HG02763 (cell line): ENCODE results near the gene CASZ1.

Experiments
- ATAC-seq: cut with Tn5 transposase; IDR thresholded peaks from one replicate; pipeline ENCODE4 v1.9.1; 2021; ENCODE audit warnings: mild to moderate bottlenecking, moderate library complexity; ENCODE audit not compliant: unreplicated experiment

The CASZ1 gene

GRCh38 chr1:10674222-10674621, 122.2 kb downstream of the CASZ1 start:
- no peak for ATAC-seq

- ATAC-seq: no peak
These were observed 123.2 kb downstream of the CASZ1 start for GRCh38 chr1:10673109-10673711.

GRCh38 chr1:10672343-10673050, 123.9 kb downstream of the CASZ1 start:
- no peak for ATAC-seq

- no peak for ATAC-seq
These were observed 124.7 kb downstream of the CASZ1 start for GRCh38 chr1:10671622-10672342.

GRCh38 chr1:10671090-10671489, 125.4 kb downstream of the CASZ1 start:
- ATAC-seq: no peak

GRCh38 chr1:10670190-10670589, 126.3 kb downstream of the CASZ1 start:
- ATAC-seq: no peak

- ATAC-seq: no peak
These were observed 126.9 kb downstream of the CASZ1 start for GRCh38 chr1:10669570-10669969.

GRCh38 chr1:10667861-10668761, 128.3 kb downstream of the CASZ1 start:
- no peak for ATAC-seq

- ATAC-seq: no peak
These were observed 130.3 kb downstream of the CASZ1 start for GRCh38 chr1:10665930-10666850.

GRCh38 chr1:10665226-10665625, 131.2 kb downstream of the CASZ1 start:
- ATAC-seq: no peak

- ATAC-seq: no peak
These were observed 132.2 kb downstream of the CASZ1 start for GRCh38 chr1:10664251-10664650.

- ATAC-seq: no peak
These were observed 132.8 kb downstream of the CASZ1 start for GRCh38 chr1:10663678-10664035.

GRCh38 chr1:10662824-10663677, 133.4 kb downstream of the CASZ1 start:
- ATAC-seq: no peak

- no peak for ATAC-seq
These were observed 134.3 kb downstream of the CASZ1 start for GRCh38 chr1:10662090-10662688.

- ATAC-seq: no peak
These were observed 135.0 kb downstream of the CASZ1 start for GRCh38 chr1:10661453-10661852.

GRCh38 chr1:10659646-10660540, 136.6 kb downstream of the CASZ1 start:
- no peak for ATAC-seq

GRCh38 chr1:10659218-10659617, 137.2 kb downstream of the CASZ1 start:
- no peak for ATAC-seq
